ENCODE measurements around the gene SFTPB. TPM values are rescaled to one million over a fixed set of nuclear protein-coding genes. Genes with fewer than 3 reads are reported as not detected.

SFTPB gene
- total RNA-seq, 2 experiments from 2014 or later = not detected

GRCh38 chr2:85695691-85696668 is 28.0 kb upstream of the SFTPB start:
- BruUV-seq (replicated peaks) = no TSS peak
- no peak for DNase-seq (ENCODE audit: low spot score)
- no peak overlapping the region for H3K27ac ChIP-seq (ENCODE audit: low read depth, low read length, poor library complexity, severe bottlenecking)
- ChIA-PET CTCF (ENCODE audit: unreplicated experiment) (interaction anchor here (0.6 kb wide), 1 partner anchor 78 kb away, joined by 3 read pairs; no protein-coding TSS in a partner anchor), POLR2A (no interaction called here)
- no peak overlapping the region for H3K4me3 ChIP-seq (ENCODE audit: low read depth, low read length, poor library complexity, severe bottlenecking)
- no peaks in the 10 kb centered on the region for H3K9me3 ChIP-seq (ENCODE audit: low read length)
- no peaks in the 10 kb centered on the region for H3K79me2 ChIP-seq (ENCODE audit: insufficient read depth, low read depth, low read length)
- TF ChIP-seq, protein P1, sequence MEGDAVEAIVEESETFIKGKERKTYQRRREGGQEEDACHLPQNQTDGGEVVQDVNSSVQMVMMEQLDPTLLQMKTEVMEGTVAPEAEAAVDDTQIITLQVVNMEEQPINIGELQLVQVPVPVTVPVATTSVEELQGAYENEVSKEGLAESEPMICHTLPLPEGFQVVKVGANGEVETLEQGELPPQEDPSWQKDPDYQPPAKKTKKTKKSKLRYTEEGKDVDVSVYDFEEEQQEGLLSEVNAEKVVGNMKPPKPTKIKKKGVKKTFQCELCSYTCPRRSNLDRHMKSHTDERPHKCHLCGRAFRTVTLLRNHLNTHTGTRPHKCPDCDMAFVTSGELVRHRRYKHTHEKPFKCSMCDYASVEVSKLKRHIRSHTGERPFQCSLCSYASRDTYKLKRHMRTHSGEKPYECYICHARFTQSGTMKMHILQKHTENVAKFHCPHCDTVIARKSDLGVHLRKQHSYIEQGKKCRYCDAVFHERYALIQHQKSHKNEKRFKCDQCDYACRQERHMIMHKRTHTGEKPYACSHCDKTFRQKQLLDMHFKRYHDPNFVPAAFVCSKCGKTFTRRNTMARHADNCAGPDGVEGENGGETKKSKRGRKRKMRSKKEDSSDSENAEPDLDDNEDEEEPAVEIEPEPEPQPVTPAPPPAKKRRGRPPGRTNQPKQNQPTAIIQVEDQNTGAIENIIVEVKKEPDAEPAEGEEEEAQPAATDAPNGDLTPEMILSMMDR (conservative IDR thresholded peaks at IDR 0.05; ENCODE audit: low read length) = no peak
- TF ChIP-seq EZH2phosphoT487 (IDR thresholded peaks at IDR 0.05; ENCODE audit: borderline replicate concordance, low read depth, low read length) = no peak
- intact Hi-C loops (cut with micrococcal nuclease; ENCODE audit: unreplicated experiment) = no loop called here
- H3K36me3 ChIP-seq (ENCODE audit: insufficient read depth, low read length) = no peaks in the 10 kb centered on the region
- H3K4me1 ChIP-seq (ENCODE audit: insufficient read depth, low read length, poor library complexity, severe bottlenecking) = no peaks in the 10 kb centered on the region
- no peak overlapping the region for H2AFZ ChIP-seq (ENCODE audit: low read length)
- no peaks in the 10 kb centered on the region for H4K20me1 ChIP-seq (ENCODE audit: insufficient read depth, low read length)
- no peaks in the 10 kb centered on the region for H3K9me2 ChIP-seq (ENCODE audit: insufficient read depth, low read length)
- H3K4me2 ChIP-seq (ENCODE audit: low read length) = no peak overlapping the region

- intact Hi-C loops (cut with micrococcal nuclease; ENCODE audit: unreplicated experiment) = no loop called here
- Histone ChIP-seq H3K4me3 (ENCODE audit: low read depth, low read length, poor library complexity, severe bottlenecking) (no peak overlapping the region), H3K36me3 (ENCODE audit: insufficient read depth, low read length) (no peaks in the 10 kb centered on the region), H3K4me1 (ENCODE audit: insufficient read depth, low read length, poor library complexity, severe bottlenecking) (no peaks in the 10 kb centered on the region), H3K27ac (ENCODE audit: low read depth, low read length, poor library complexity, severe bottlenecking) (no peak overlapping the region), H4K20me1 (ENCODE audit: insufficient read depth, low read length) (no peaks in the 10 kb centered on the region), H3K79me2 (ENCODE audit: insufficient read depth, low read depth, low read length) (no peaks in the 10 kb centered on the region), H3K9me2 (ENCODE audit: insufficient read depth, low read length) (no peaks in the 10 kb centered on the region), H3K9me3 (ENCODE audit: low read length) (no peaks in the 10 kb centered on the region), H2AFZ (ENCODE audit: low read length) (no peak overlapping the region), H3K4me2 (ENCODE audit: low read length) (no peak overlapping the region)
- CTCF ChIA-PET (ENCODE audit: unreplicated experiment) = no interaction called here
- no peak for TF ChIP-seq EZH2phosphoT487 (IDR thresholded peaks at IDR 0.05; ENCODE audit: borderline replicate concordance, low read depth, low read length)
- TF ChIP-seq, protein P1 (conservative IDR thresholded peaks at IDR 0.05; ENCODE audit: low read length) = no peak
- POLR2A ChIA-PET = no interaction called here
- no peak for DNase-seq (ENCODE audit: low spot score)
- no TSS peak for BruUV-seq (replicated peaks)
Measured at GRCh38 chr2:85695121-85695520, 27.1 kb upstream of the SFTPB start.
